SK-N-SH (cell line): Measurements from ENCODE around the gene ADAMTS16. TPM values are rescaled to one million over a fixed set of nuclear protein-coding genes. Genes with fewer than 3 reads are reported as not detected.

Experiments
- CTCF ChIA-PET: fragments of 300-600, 350-600 bp; formaldehyde crosslinking; extraction: SDS; loops from one replicate; lab custom pipeline; 2021; lab: Yijun Ruan, JAX
- POLR2A ChIA-PET: fragments of 350-600 bp; sonication (Branson Sonifier 250); formaldehyde crosslinking; extraction: SDS; loops from one replicate; lab custom pipeline; 2020; ENCODE audit warnings: antibody characterized with exemption, inconsistent platforms; lab: Yijun Ruan, JAX
- DNase-seq: peaks from one replicate; pipeline ENCODE4 v3.0.0; 2012
- H2AFZ ChIP-seq: fragments of 200-600 bp; sonication (generic); 2 replicates; pipeline ENCODE4 v1.8.1; 2016; ENCODE audit warnings: antibody characterized with exemption, mild to moderate bottlenecking, low read depth
- H3F3A ChIP-seq: fragments of 200-600 bp; sonication (generic); replicated peaks from 2 replicates; pipeline ENCODE3; 2016; ENCODE audit warnings: antibody characterized with exemption, mild to moderate bottlenecking; ENCODE audit not compliant: insufficient read depth
- H3K27ac ChIP-seq, 2 experiments: fragments of 200-500 bp in 1 of 2; fragments of 200-600 bp in 1 of 2; sonication (Bioruptor generic) in 1 of 2; sonication (generic), shearing (Covaris generic) in 1 of 2; 2 replicates each; pipeline versions ENCODE4 v1.5.1 to v1.6.1; 2014 to 2016; ENCODE audit warnings: low read depth in 2 of 2, inconsistent platforms in 1 of 2, low read length in 1 of 2, mild to moderate bottlenecking in 1 of 2, mixed read lengths in 1 of 2
- H3K27me3 ChIP-seq: fragments of 200-600 bp; sonication (generic), shearing (Covaris generic); 2 replicates; pipeline ENCODE4 v1.6.1; 2016; ENCODE audit warnings: mixed run types; ENCODE audit not compliant: insufficient read depth
- H3K36me3 ChIP-seq, 2 experiments: fragments of 200-500 bp in 1 of 2; fragments of 200-600 bp in 1 of 2; sonication (Bioruptor generic) in 1 of 2; sonication (generic) in 1 of 2; replicated peaks in 1 of 2; 2 replicates each; pipeline versions ENCODE3 to v1.5.1; 2014 to 2016; ENCODE audit warnings: low read length in 1 of 2, mild to moderate bottlenecking in 1 of 2; ENCODE audit not compliant: insufficient read depth in 2 of 2, control insufficient read depth in 1 of 2
- H3K4me1 ChIP-seq, 2 experiments: fragments of 200-500 bp in 1 of 2; fragments of 200-600 bp in 1 of 2; sonication (Bioruptor generic) in 1 of 2; sonication (generic), shearing (Covaris generic) in 1 of 2; 2 replicates each; pipeline versions ENCODE4 v1.5.1 to v1.6.1; 2014 to 2016; ENCODE audit warnings: low read depth in 1 of 2, low read length in 1 of 2, mixed run types in 1 of 2; ENCODE audit not compliant: insufficient read depth in 2 of 2, control insufficient read depth in 1 of 2
- H3K4me2 ChIP-seq: fragments of 200-600 bp; sonication (generic), shearing (Covaris generic); 2 replicates; pipeline ENCODE4 v1.6.1; 2017; ENCODE audit warnings: mixed run types
- H3K4me3 ChIP-seq, 2 experiments: fragments of 200-500 bp in 1 of 2; fragments of 200-600 bp in 1 of 2; sonication (Bioruptor generic) in 1 of 2; sonication (generic), shearing (Covaris generic) in 1 of 2; 2 replicates each; pipeline versions ENCODE4 v1.5.1 to v1.8.1; 2014 to 2016; ENCODE audit warnings: low read depth in 2 of 2, inconsistent platforms in 1 of 2, low read length in 1 of 2, mild to moderate bottlenecking in 1 of 2, mixed read lengths in 1 of 2, moderate library complexity in 1 of 2
- H3K79me2 ChIP-seq: fragments of 200-600 bp; sonication (generic); 2 replicates; pipeline ENCODE4 v1.8.1; 2017; ENCODE audit warnings: mild to moderate bottlenecking; ENCODE audit not compliant: insufficient read depth
- H3K9ac ChIP-seq: fragments of 200-600 bp; sonication (generic); 2 replicates; pipeline ENCODE4 v1.6.1; 2017; ENCODE audit warnings: mixed run types
- H3K9me2 ChIP-seq: fragments of 200-600 bp; sonication (generic); 2 replicates; pipeline ENCODE4 v1.6.1; 2017; ENCODE audit warnings: mixed run types
- H3K9me3 ChIP-seq: fragments of 200-600 bp; sonication (generic); 2 replicates; pipeline ENCODE4 v1.6.1; 2017; ENCODE audit warnings: mixed run types, mild to moderate bottlenecking, moderate library complexity
- H4K20me1 ChIP-seq: fragments of 200-600 bp; sonication (generic); 2 replicates; pipeline ENCODE4 v1.6.1; 2017; ENCODE audit warnings: mild to moderate bottlenecking, mixed run types; ENCODE audit not compliant: insufficient read depth
- ELF1 ChIP-seq: IDR thresholded peaks from 2 replicates; pipeline ENCODE4 v1.4.0; 2012
- EP300 ChIP-seq, 2 experiments: IDR thresholded peaks; 2 replicates each; pipeline versions ENCODE4 v1.4.0 to v1.6.1; 2012; ENCODE audit warnings: borderline replicate concordance in 1 of 2, low read depth in 1 of 2, low read length in 1 of 2
- EZH2phosphoT487 ChIP-seq: fragments of 200-600 bp; sonication (generic); IDR thresholded peaks from 2 replicates; pipeline ENCODE4 v1.6.1; 2017; ENCODE audit warnings: low read depth, mixed run types, mild to moderate bottlenecking, antibody characterized with exemption, moderate library complexity, borderline replicate concordance
- GABPA ChIP-seq: IDR thresholded peaks from 2 replicates; pipeline ENCODE4 v1.4.0; 2012; ENCODE audit warnings: low read depth, mild to moderate bottlenecking
- JUND ChIP-seq: IDR thresholded peaks from 2 replicates; pipeline ENCODE4 v1.4.0; 2012
- NFIC ChIP-seq: IDR thresholded peaks from 2 replicates; pipeline ENCODE4 v1.4.0; 2012; ENCODE audit warnings: borderline replicate concordance
- NRF1 ChIP-seq: IDR thresholded peaks from 2 replicates; pipeline ENCODE4 v1.6.1; 2012; ENCODE audit warnings: low read depth, mild to moderate bottlenecking, low read length
- RXRA ChIP-seq: IDR thresholded peaks from 2 replicates; pipeline ENCODE4 v1.4.0; 2012; ENCODE audit warnings: low read depth, mild to moderate bottlenecking, borderline replicate concordance
- SIN3A ChIP-seq: IDR thresholded peaks from 2 replicates; pipeline ENCODE4 v1.6.1; 2012; ENCODE audit warnings: low read depth, mild to moderate bottlenecking, low read length, moderate library complexity, borderline replicate concordance
- TAF1 ChIP-seq: IDR thresholded peaks from 2 replicates; pipeline ENCODE4 v1.6.1; 2012; ENCODE audit warnings: low read depth, mild to moderate bottlenecking, low read length, moderate library complexity, borderline replicate concordance
- TCF12 ChIP-seq: IDR thresholded peaks from 2 replicates; pipeline ENCODE4 v1.4.0; 2012
- TEAD4 ChIP-seq: IDR thresholded peaks from 2 replicates; pipeline ENCODE4 v1.4.0; 2012; ENCODE audit warnings: mild to moderate bottlenecking, borderline replicate concordance; ENCODE audit not compliant: insufficient read depth
- USF1 ChIP-seq: IDR thresholded peaks from 2 replicates; pipeline ENCODE4 v1.4.0; 2012; ENCODE audit warnings: low read depth, borderline replicate concordance
- ZBTB33 ChIP-seq: IDR thresholded peaks from 2 replicates; pipeline ENCODE4 v1.4.0; 2012; ENCODE audit warnings: low read depth, borderline replicate concordance
- WGBS: methylation state at CpG from one replicate; pipeline ENCODE4 v1.1.6; 2017; ENCODE audit warnings: low lambda C conversion rate; 5-methylcytosine and 5-hydroxymethylcytosine counted together
- polyA plus RNA-seq, 3 experiments: library from polyadenylated mRNA; depleted of rRNA; stranded (reverse); fragments of >200 nt; gene quantifications; 2 replicates each; pipeline ENCODE4 v1.2.3, GENCODE V29; 2012

ADAMTS16 gene
- polyA plus RNA-seq, 1 of the 3 experiments (the other 2 are of a cell fraction), result not detected

- Histone ChIP-seq H4K20me1 (no peaks in the 10 kb centered on the region), H3K4me3 (no peak overlapping the region), H3K79me2 (no peaks in the 10 kb centered on the region), H2AFZ (no peak overlapping the region), H3K4me1 (no peaks in the 10 kb centered on the region; a peak in 1 of 4 replicates), H3K9me3 (no peaks in the 10 kb centered on the region), H3K36me3 (no peaks in the 10 kb centered on the region), H3K4me2 (no peak overlapping the region), H3F3A (no peaks in the 10 kb centered on the region), H3K9ac (no peak overlapping the region), H3K27ac (no peak overlapping the region), H3K27me3 (no peaks in the 10 kb centered on the region), H3K9me2 (no peaks in the 10 kb centered on the region)
- TF ChIP-seq EZH2phosphoT487 (no peak), JUND (no peak), TEAD4 (no peak), NRF1 (no peak), NFIC (no peak), RXRA (no peak), TCF12 (no peak), ELF1 (no peak), ZBTB33 (no peak), GABPA (no peak), TAF1 (no peak), SIN3A (no peak), EP300 (IDR thresholded peaks at IDR 0.05; ENCODE audit: borderline replicate concordance in 1 of 2, low read depth in 1 of 2, low read length in 1 of 2) (no peak)
- CTCF ChIA-PET, result interaction anchor here (1.1 kb wide), 1 partner anchor 16 kb away, joined by 3 read pairs; the partner anchor contains the start of gene ADAMTS16
- DNase-seq, result no peak
- POLR2A ChIA-PET, result no interaction called here
- 14% methylated on average over 3 of the region's 3 CpGs for WGBS
Observed at GRCh38 chr5:5124231-5124630, 15.9 kb upstream of the ADAMTS16 start.

- H3K36me3 ChIP-seq, result no peaks in the 10 kb centered on the region
- H3F3A ChIP-seq, result no peaks in the 10 kb centered on the region
- POLR2A ChIA-PET, result no interaction called here
- CTCF ChIA-PET, result no interaction called here
- no peaks in the 10 kb centered on the region; the same call in 1 of the 2 replicates for H3K27me3 ChIP-seq
- H2AFZ ChIP-seq, result no peak overlapping the region
- no peak overlapping the region for H3K9ac ChIP-seq
- no peak for DNase-seq
- no peaks in the 10 kb centered on the region; a peak in 1 of 4 replicates for H3K4me1 ChIP-seq
- H3K9me2 ChIP-seq, result no peaks in the 10 kb centered on the region
- no peak overlapping the region for H3K4me2 ChIP-seq
- 16% methylated on average over 7 of the region's 7 CpGs for WGBS
- H3K27ac ChIP-seq, result no peak overlapping the region
- no peaks in the 10 kb centered on the region for H3K9me3 ChIP-seq
- no peaks in the 10 kb centered on the region for H4K20me1 ChIP-seq
- TF ChIP-seq RXRA (no peak), USF1 (peak; percentile 76; the same call in 1 of the 2 replicates)
- H3K79me2 ChIP-seq, result no peaks in the 10 kb centered on the region
- no peak overlapping the region for H3K4me3 ChIP-seq
Observed at GRCh38 chr5:5126444-5126843, 13.7 kb upstream of the ADAMTS16 start.
